Kidney epithelial cell (primary cell): Measurements from ENCODE around the gene KLRK1. TPM values are rescaled to one million over a fixed set of nuclear protein-coding genes. Genes with fewer than 3 reads are reported as not detected.
"Not testable (repeated sequence)": the region's sequence is repeated elsewhere in the genome, so short reads cannot be mapped to it uniquely, and the experiment has no call there.

ENCODE experiments used
- DNase-seq: peaks from one replicate; pipeline ENCODE4 v3.0.0-alpha.2; 2010; ENCODE audit warnings: low read depth
- H3K27me3 ChIP-seq: 2 replicates; pipeline ENCODE4 v1.6.0; 2011; ENCODE audit warnings: low read length; ENCODE audit not compliant: control insufficient read depth, insufficient read depth
- H3K36me3 ChIP-seq: 2 replicates; pipeline ENCODE4 v1.5.1; 2011; ENCODE audit warnings: low read length; ENCODE audit not compliant: control insufficient read depth, insufficient read depth
- H3K4me3 ChIP-seq: 2 replicates; pipeline ENCODE4 v1.5.1; 2011; ENCODE audit warnings: low read depth, mild to moderate bottlenecking, control low read depth, low read length
- CTCF ChIP-seq: IDR thresholded peaks from 2 replicates; pipeline ENCODE4 v1.5.1; 2011; ENCODE audit warnings: mild to moderate bottlenecking, moderate library complexity, low read length, control low read depth, inconsistent platforms; ENCODE audit not compliant: insufficient read depth, poor library complexity, severe bottlenecking
- total RNA-seq: library from RNA; depleted of rRNA; stranded (reverse); fragments of >200 nt; gene quantifications from 2 replicates; pipeline ENCODE4 v1.2.3, GENCODE V29; 2015

Gene KLRK1
- total RNA-seq, 1 donor from 2014 or later = not detected

- no peak for DNase-seq
- H3K27me3 ChIP-seq = no peaks in the 10 kb centered on the region
These were observed 35.3 kb downstream of the KLRK1 start for GRCh38 chr12:10354502-10354901.

GRCh38 chr12:10354071-10354470, 35.8 kb downstream of the KLRK1 start:
- TF ChIP-seq CTCF = no peak
- no peaks in the 10 kb centered on the region for H3K27me3 ChIP-seq
- no peak for DNase-seq
- H3K36me3 ChIP-seq = no peaks in the 10 kb centered on the region
- no peak overlapping the region for H3K4me3 ChIP-seq

More at GRCh38 chr12:10354502-10354901, 35.3 kb downstream of the KLRK1 start:
- TF ChIP-seq CTCF = no peak
- H3K4me3 ChIP-seq = no peak overlapping the region
- H3K36me3 ChIP-seq = no peaks in the 10 kb centered on the region

- not testable (repeated sequence) for H3K4me3 ChIP-seq, H3K27me3 ChIP-seq, DNase-seq, H3K36me3 ChIP-seq
These were observed 38.4 kb downstream of the KLRK1 start for GRCh38 chr12:10351457-10351856.

- Histone ChIP-seq H3K36me3 (no peaks in the 10 kb centered on the region), H3K4me3 (no peak overlapping the region), H3K27me3 (no peaks in the 10 kb centered on the region)
- TF ChIP-seq CTCF = no peak
- no peak for DNase-seq
These were observed 47.8 kb downstream of the KLRK1 start for GRCh38 chr12:10341892-10342509.

GRCh38 chr12:10340946-10341345, 48.9 kb downstream of the KLRK1 start:
- not testable (repeated sequence) for H3K27me3 ChIP-seq, H3K4me3 ChIP-seq, H3K36me3 ChIP-seq, DNase-seq

- DNase-seq = no peak
- H3K4me3 ChIP-seq = no peak overlapping the region
- no peaks in the 10 kb centered on the region for H3K27me3 ChIP-seq
- no peaks in the 10 kb centered on the region for H3K36me3 ChIP-seq
- no peak for TF ChIP-seq CTCF
These were observed 50.6 kb downstream of the KLRK1 start for GRCh38 chr12:10339053-10339840.

- not testable (repeated sequence) for H3K36me3 ChIP-seq, DNase-seq, H3K27me3 ChIP-seq
These were observed 51.4 kb downstream of the KLRK1 start for GRCh38 chr12:10338470-10338869.

DNA sequence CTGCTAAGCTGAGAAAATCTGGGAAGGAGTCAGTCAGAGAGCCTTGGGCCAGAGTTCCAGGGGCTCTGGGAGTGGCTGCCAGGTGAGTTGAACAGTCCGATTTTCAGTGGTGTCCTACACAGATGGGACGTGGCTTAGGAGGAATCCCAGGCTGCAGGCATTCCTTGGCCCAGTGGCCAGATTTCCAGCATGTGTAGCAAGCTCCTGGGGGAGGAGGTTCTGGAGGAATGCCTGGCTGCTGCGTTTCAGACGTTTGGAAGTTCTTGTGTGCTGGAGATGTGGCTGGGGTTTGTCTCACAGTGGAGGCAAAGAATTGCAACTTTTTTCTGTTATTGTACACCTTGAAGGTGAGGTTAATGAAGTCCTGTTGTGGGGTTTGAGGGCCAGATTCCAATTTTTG, 53.6 kb downstream of the KLRK1 start:
- H3K4me3 ChIP-seq, H3K27me3 ChIP-seq, DNase-seq, H3K36me3 ChIP-seq: not testable (repeated sequence)

More at GRCh38 chr12:10338470-10338869, 51.4 kb downstream of the KLRK1 start:
- not testable (repeated sequence) for H3K4me3 ChIP-seq
